Tongue (tissue), 3 donors: ENCODE results near the gene PPID. TPM values are rescaled to one million over a fixed set of nuclear protein-coding genes. Genes with fewer than 3 reads are reported as not detected.
"Not testable (repeated sequence)": the region's sequence is repeated elsewhere in the genome, so short reads cannot be mapped to it uniquely, and the experiment has no call there.

Experiments used
- DNase-seq: peaks from one replicate; pipeline ENCODE4 v3.0.0-alpha.2; 2015
- small RNA-seq: library from RNA; depleted of rRNA; stranded (forward); fragments of <200 nt; gene quantifications from one replicate; pipeline ENCODE3, GENCODE V24; 2014; ENCODE audit warnings: low replicate concordance
- total RNA-seq: library from RNA; depleted of rRNA; stranded (reverse); fragments of >200 nt; gene quantifications from one replicate; pipeline ENCODE4 v1.2.3, GENCODE V29; 2014

Gene PPID
- total RNA-seq, 1 donor from 2014 or later = 39.3 TPM

DNA sequence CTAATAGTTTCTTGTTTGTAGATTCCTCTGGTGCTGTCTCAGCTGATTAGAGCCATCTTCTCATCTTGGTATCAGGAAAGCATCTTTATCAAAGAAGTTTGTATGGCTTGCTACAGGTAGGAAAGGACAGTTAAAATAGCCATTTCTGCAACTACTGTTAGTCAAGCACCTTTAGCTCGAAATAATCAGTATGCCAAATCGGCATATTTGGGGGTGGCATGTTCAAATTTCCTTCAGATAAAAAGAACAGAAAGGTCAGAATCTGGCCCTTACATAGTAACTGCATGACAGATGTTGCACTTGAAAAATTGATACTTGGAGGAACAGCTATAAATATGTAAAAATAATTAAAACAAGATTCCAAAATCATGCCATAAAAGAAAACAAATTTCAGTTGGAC is 56.3 kb downstream of the PPID start:
- no peak for DNase-seq

- DNase-seq = no peak
These were observed 58.4 kb downstream of the PPID start for GRCh38 chr4:158664806-158665205.

- DNase-seq = not testable (repeated sequence)
These were observed 59.2 kb downstream of the PPID start for GRCh38 chr4:158663707-158664625.

DNA sequence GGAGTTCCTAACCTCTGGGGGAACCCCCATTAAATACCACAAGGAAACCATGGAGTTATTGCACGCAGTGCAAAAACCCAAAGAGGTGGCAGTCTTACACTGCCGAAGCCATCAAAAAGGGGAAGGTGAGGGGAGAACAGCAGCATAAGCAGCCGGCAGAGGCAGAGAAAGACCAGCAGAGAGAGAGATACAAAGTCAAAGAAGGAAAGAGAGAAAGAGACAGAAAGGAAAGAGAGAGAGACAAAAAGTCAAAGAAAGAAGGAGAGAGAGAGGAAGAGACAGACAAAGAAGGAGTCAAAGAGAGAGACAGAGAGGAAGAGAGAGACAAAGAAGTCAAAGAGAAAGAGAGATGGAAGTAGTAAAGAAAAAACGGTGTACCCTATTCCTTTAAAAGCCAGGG is 59.9 kb downstream of the PPID start:
- not testable (repeated sequence) for DNase-seq

Small RNA genes lying within 50 kb of the gene (small RNA-seq; reads per million reads assigned to genes)
- not detected for gene RF00012

Other genes with a start within 250 kb of the PPID start
- 0.21 TPM for gene RXFP1, start 201.5 kb downstream of the PPID start, total RNA-seq
- 25.7 TPM for gene C4orf46, start 51.5 kb downstream of the PPID start, total RNA-seq
- 50.5 TPM for gene ETFDH, start 51.1 kb downstream of the PPID start, total RNA-seq
- 53.5 TPM for gene FNIP2, start 45.6 kb upstream of the PPID start, total RNA-seq